RPMI8226 (cell line): ENCODE results near the gene NEK6.

Source experiments
- DNase-seq: peaks from one replicate; pipeline ENCODE4 v3.0.0-alpha.2; 2015

Gene NEK6

DNA sequence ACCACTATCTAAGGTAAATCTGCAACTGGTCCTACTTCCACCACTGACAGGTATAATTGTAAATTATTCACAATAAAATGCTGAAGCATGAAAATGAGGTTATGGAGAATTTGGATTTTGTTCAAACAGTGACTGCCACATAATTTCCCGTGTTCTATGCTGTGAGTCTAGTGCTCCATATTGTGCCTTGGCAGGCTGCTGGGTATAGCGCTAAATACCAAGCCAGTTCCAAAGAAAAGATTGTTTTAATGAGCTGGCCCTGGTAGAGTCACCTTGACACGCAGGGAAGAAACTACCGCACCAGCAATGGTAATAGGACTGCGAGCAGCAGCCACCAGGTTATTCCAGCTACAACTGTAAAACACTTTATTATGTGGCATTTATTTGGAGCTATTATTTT lies 127.1 kb downstream of the NEK6 start:
- DNase-seq: no peak

GRCh38 chr9:124385623-124386022 lies 127.9 kb downstream of the NEK6 start:
- no peak for DNase-seq

DNA sequence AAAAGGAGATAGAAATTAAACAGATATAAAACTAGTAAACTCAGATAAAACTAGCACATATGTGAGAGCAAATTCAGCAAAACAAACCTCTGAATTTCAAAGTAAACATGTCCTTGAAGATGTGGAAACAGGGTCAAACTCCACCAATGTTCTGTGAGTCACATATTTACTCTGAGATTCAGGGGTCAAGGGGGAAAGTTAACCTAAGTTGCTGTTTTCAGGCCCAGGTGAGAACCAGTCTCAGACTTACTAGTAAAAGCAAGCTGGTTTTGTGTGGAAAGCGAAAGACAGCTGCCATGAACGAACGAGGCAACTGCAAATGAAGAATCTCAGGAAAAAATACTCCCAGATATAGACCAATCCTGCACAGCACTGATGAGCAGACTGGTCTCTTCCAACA lies 128.5 kb downstream of the NEK6 start:
- no peak for DNase-seq

DNA sequence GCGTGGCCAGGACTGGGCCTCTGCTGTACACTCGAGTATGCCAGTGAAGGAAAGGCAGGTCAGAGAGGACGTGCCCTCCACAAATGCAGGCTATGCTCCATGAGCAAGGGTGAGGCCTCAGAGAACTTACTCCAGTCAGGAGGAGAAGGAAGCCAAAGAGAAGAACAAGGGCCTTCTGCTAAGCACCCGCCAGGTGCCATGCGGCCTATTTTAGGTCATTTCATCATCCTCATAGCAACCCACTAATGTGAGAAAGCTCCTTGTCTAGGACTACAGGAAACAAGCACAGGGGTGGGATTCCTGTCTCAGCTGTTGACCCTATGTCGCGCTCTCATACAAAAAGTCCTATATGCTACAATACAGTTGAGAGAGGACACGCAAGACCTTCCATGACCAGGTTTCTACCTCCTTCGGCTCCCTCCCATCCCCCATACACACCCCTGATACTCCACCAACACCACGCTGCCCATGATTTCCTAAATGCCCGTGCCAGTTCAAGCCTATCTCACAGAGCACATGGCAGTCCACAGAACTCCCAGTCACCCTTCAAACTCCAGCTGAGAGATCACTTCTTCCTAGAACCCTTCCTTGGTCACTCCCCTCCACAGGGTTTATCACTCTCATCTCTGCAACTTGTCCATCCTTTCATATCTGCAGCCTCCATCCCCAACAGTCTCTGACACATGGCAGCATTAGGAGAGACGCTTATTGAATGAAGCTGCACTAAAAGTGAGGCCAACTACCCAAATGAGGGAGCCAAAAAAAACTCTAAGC lies 130.7 kb downstream of the NEK6 start:
- DNase-seq: no peak

- DNase-seq: no peak
Measured at GRCh38 chr9:124389146-124389939, 131.6 kb downstream of the NEK6 start.

DNA sequence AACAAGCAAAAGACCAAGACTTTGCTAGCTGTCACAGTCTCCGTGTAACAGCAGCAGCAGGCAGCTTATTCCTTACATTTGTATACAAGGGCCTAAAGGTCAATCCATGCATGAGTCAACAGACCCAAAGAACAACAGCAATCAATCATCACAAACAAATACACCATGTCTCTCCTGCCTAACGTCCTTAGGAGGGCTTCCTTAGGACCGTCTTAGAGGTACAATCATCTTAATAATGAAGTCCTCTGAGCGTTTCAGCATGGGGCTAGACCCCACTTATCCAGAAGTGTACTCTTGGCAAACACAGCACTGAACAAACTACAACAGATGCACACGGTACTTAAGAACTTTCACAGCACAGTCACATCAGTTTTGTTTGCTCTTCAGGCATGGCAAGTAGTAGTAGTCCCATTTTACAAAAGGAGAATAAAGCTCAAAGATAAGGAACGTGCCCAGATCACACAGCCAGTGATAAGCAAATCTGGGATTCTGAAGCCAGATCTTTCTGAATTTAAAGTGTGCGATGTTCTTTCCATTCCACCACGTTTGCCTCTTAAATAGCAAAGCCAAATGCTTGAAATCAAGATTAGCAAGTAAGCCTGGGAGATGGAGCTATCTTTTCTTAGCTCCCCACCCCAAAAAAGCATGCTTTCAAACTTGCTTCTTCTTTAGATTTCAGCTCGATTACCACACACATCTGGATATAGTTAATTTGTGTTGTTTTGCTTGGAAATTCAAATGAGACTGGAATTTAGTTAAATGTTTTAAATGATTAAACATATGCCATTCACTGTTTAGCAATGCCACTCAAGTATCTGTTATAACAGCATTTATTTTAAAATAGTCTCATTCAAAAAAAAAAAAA lies 133.3 kb downstream of the NEK6 start:
- no peak for DNase-seq

DNA sequence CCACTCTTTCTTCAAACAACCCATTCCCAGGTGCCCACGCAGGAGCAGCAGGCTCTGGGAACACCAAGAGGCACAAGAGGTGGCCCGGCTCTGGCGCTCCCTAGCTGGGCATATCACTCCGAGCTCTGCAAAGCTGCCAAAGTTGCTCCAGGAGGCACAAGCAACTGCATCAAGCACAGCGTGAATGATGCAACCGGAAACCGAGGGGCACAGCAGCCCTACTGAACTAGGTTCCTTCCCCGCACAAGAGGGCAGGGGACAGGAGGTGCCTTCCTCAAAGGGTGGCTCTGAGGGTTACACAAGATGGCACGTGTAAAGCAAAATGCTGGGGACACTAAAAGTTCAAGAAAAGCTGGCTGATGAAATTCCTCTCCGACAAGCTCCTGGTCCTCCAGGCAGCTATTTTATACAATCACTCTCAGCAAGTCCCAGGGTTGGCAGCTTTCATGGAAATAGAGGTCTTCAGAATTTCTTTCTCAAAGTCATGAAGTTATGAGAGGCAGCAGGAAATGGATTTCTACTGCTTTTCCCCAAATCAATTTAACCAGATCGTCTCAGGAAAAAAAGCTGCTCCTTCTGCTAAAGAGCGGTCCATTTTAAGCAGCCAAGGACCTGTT lies 134.6 kb downstream of the NEK6 start:
- no peak for DNase-seq

DNA sequence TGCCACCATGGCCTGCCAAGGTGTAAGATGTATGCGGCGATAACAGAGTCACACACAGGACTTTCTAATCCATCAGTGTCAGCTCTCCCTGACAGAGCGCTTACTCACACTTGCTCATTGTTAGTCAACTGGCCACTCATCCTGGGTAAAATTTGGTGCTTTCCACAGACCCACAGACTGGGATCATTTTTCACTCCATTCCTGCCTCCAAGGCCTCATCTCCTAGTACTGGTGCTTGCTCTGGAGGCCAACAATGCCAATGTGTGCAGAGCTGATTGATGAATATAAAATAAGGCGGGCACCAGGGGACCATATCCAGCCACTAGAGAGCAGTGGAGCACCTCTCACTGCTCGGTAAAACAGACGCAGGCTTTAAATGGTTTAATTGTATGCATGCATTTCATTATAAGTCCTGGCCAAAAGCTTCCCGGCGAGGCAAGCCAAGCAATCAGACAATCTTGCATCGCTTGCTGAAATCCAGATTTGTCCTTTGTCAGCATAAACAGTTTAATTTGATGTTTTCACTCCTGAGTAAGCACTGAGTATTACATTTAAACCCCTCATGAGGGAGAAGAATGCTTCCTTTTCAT lies 135.2 kb downstream of the NEK6 start:
- no peak for DNase-seq

GRCh38 chr9:124394167-124394566 lies 136.4 kb downstream of the NEK6 start:
- no peak for DNase-seq

GRCh38 chr9:124394596-124394995 lies 136.8 kb downstream of the NEK6 start:
- no peak for DNase-seq

DNA sequence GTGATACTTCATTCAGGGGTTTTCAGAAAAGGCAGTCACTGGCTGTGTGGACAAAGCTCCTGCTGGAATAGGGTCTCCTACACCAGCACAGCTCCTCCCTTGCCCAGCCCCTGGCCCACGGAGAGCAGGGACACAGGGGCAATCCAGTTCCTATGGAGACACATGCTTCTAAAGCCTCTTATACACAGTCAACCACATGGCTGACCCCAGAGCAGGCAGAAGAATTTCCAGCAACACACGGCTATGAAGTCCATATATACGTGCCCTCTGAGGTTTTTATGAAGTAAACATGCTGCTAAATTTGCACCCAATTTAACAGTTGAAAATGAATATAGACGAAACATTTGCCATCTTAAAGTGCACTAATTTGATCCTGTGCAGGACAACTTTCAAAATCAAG lies 138.1 kb downstream of the NEK6 start:
- DNase-seq: no peak

- DNase-seq: no peak
Measured at GRCh38 chr9:124398191-124398935, 140.6 kb downstream of the NEK6 start.

GRCh38 chr9:124399323-124399967 lies 141.7 kb downstream of the NEK6 start:
- no peak for DNase-seq

DNA sequence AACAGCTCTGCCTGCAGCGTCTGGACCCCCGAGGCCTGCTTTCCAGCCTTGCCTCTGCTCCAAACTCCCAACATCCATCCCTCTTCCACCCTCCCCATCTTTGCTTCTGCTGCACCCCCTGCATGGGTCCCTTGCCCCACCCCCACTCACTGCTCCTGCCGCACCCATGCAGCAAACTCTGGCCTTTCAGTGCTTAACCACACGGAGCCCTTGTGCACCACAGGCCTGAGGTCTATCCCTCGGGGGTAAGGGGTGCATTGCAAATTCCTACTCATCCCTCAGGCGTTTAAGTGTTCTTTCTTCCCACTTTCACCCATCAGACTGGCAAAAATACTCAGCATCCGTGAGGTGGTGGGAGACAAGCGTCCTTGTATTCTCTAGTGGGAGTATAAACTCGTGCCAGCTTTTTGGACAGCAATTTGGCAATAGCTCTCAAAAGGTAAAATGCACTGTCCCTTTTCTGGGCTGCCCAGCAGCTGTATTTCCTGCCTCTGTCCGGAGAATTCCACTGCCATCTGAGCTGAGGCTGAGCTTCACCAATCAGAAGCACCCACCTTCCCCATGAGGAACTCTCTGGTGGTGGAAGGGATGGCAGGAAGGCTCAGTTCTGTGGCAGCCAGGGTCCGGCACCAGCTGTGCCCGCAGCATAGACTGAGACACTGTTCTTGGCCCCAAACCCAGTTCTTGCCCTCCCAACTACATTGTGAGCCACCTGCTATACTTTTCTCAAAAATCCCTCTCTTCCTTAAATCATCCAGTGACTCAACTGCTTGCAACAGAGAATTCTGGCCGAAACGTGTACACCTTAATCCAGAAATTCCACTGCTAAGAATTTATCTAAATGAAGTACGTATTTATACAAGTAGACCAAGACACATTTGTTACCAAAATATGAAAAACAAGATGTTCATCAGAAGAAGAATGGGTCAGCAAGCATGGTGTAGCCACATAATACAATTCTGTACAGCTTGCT lies 142.5 kb downstream of the NEK6 start:
- DNase-seq: no peak
